Endothelial cell (in vitro differentiated cells): Measurements from ENCODE around the gene SLCO1A2. TPM values are rescaled to one million over a fixed set of nuclear protein-coding genes. Genes with fewer than 3 reads are reported as not detected.

ENCODE experiments used
- DNase-seq: peaks from one replicate; pipeline ENCODE4 v3.0.0; 2021; ENCODE audit warnings: low spot score
- H3K27ac Mint-ChIP-seq: one replicate; pipeline ENCODE4 v1.8.0; 2021; ENCODE audit warnings: mixed read lengths, inconsistent platforms; ENCODE audit not compliant: unreplicated experiment
- H3K27me3 Mint-ChIP-seq: one replicate; pipeline ENCODE4 v1.8.0; 2021; ENCODE audit warnings: mild to moderate bottlenecking, moderate library complexity, mixed read lengths, inconsistent platforms; ENCODE audit not compliant: unreplicated experiment
- H3K36me3 Mint-ChIP-seq: one replicate; pipeline ENCODE4 v1.8.0; 2021; ENCODE audit warnings: mild to moderate bottlenecking, low read depth, mixed read lengths, inconsistent platforms; ENCODE audit not compliant: unreplicated experiment
- H3K4me1 Mint-ChIP-seq: one replicate; pipeline ENCODE4 v1.8.0; 2021; ENCODE audit warnings: mild to moderate bottlenecking, mixed read lengths, inconsistent platforms; ENCODE audit not compliant: unreplicated experiment
- H3K4me3 Mint-ChIP-seq: one replicate; pipeline ENCODE4 v1.8.0; 2021; ENCODE audit warnings: mild to moderate bottlenecking, mixed read lengths, inconsistent platforms; ENCODE audit not compliant: unreplicated experiment
- H3K9me3 Mint-ChIP-seq: one replicate; pipeline ENCODE4 v1.8.0; 2021; ENCODE audit warnings: mixed read lengths, inconsistent platforms; ENCODE audit not compliant: unreplicated experiment
- total RNA-seq: library from RNA; stranded (reverse); fragmentation: NEBNext Ultra II Directional; extraction: Animal tissue kit (Norgen Biotek cat#: 25700); gene quantifications from one replicate; pipeline ENCODE4 v1.2.1, GENCODE V29; 2021; ENCODE audit not compliant: unreplicated experiment
- TF ChIP-seq, protein P1 (sequence below): fragments of 200-600 bp; sonication (generic); IDR thresholded peaks from one replicate; pipeline ENCODE4 v1.5.0; 2021; ENCODE audit warnings: antibody characterized with exemption; ENCODE audit not compliant: unreplicated experiment

The SLCO1A2 gene
- total RNA-seq, 1 donor from 2014 or later: 2.1 TPM

DNA sequence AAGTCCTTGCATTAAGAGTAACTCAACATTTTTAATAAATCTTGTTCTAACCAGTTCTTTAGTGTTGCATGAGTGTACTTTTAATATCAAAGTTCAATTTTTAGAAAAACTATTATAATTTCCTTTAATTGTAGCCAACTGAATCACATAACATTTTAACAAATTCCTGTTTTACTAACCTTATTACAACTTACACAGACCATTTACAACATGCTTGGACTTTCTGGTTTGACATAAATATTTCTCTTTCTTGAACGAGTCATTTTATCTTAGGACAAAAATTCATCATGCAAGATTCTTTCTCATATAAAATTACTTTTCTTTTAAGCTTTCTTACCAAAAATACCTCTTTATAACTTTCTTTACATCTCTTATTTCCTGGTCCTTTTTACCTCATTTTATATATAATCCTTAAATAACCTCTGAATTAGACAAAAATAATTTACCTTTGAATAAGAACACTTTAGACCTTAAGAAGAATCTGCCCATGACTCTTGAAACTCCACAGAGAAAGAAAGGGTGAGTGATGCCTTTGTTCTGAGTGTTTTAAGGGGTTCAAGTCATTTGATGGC lies 3.9 kb downstream of the SLCO1A2 start:
- H3K4me1 Mint-ChIP-seq: no peaks in the 10 kb centered on the region
- H3K9me3 Mint-ChIP-seq: peaks cover 13% of the 10 kb centered on the region
- H3K36me3 Mint-ChIP-seq: peaks cover 11% of the 10 kb centered on the region
- no peak overlapping the region for H3K27ac Mint-ChIP-seq
- no peaks in the 10 kb centered on the region for H3K27me3 Mint-ChIP-seq
- DNase-seq: no peak
- H3K4me3 Mint-ChIP-seq: no peak overlapping the region
- TF ChIP-seq, protein P1, sequence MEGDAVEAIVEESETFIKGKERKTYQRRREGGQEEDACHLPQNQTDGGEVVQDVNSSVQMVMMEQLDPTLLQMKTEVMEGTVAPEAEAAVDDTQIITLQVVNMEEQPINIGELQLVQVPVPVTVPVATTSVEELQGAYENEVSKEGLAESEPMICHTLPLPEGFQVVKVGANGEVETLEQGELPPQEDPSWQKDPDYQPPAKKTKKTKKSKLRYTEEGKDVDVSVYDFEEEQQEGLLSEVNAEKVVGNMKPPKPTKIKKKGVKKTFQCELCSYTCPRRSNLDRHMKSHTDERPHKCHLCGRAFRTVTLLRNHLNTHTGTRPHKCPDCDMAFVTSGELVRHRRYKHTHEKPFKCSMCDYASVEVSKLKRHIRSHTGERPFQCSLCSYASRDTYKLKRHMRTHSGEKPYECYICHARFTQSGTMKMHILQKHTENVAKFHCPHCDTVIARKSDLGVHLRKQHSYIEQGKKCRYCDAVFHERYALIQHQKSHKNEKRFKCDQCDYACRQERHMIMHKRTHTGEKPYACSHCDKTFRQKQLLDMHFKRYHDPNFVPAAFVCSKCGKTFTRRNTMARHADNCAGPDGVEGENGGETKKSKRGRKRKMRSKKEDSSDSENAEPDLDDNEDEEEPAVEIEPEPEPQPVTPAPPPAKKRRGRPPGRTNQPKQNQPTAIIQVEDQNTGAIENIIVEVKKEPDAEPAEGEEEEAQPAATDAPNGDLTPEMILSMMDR: no peak

DNA sequence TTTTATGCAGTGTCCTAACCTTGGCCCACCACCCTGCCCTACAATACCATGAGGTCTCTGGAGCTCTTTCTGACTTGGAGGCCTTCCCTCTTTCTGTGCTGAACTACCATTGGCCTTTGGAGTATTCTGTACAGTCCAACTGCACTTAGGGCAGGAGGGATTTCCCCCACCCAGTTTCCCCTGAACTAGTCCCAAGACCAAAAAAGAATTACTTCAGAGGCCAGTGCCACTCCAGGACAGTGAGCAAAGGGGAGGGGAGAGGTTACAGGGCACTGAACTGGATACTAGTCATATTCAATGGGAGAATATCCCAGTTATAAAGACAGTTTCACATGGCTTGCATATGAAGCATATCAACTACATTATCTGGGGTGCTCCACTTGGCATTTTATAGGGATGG lies 6.1 kb downstream of the SLCO1A2 start:
- TF ChIP-seq, protein P1: no peak
- H3K27ac Mint-ChIP-seq: no peak overlapping the region
- H3K4me3 Mint-ChIP-seq: no peak overlapping the region
- peaks cover 13% of the 10 kb centered on the region for H3K9me3 Mint-ChIP-seq
- no peaks in the 10 kb centered on the region for H3K4me1 Mint-ChIP-seq
- no peak for DNase-seq
- peaks cover 11% of the 10 kb centered on the region for H3K36me3 Mint-ChIP-seq
- no peaks in the 10 kb centered on the region for H3K27me3 Mint-ChIP-seq

DNA sequence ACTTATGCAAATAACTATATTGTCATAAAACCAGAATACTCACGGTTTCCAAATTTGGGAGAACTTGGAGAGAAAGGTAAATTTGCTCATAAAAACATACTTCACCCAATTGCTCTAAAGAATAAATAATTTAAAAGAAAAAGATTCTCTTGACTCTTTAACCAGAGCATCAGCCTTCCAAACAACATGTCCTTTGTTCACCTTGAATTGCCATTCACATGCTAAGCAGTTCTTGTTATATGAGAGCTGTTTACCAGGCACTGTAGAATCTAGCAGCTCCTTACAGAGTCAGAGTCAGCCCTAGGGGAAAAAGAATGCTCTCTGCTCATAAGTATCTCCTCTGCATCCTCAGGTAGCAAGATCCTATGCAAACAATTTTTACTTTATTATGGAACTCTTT lies 10.2 kb downstream of the SLCO1A2 start:
- H3K27ac Mint-ChIP-seq: no peak overlapping the region
- no peak for DNase-seq
- no peak overlapping the region for H3K4me3 Mint-ChIP-seq
- H3K4me1 Mint-ChIP-seq: no peaks in the 10 kb centered on the region
- TF ChIP-seq, protein P1: no peak
- H3K9me3 Mint-ChIP-seq: peaks cover 9% of the 10 kb centered on the region
- H3K36me3 Mint-ChIP-seq: peaks cover 4% of the 10 kb centered on the region
- no peaks in the 10 kb centered on the region for H3K27me3 Mint-ChIP-seq

DNA sequence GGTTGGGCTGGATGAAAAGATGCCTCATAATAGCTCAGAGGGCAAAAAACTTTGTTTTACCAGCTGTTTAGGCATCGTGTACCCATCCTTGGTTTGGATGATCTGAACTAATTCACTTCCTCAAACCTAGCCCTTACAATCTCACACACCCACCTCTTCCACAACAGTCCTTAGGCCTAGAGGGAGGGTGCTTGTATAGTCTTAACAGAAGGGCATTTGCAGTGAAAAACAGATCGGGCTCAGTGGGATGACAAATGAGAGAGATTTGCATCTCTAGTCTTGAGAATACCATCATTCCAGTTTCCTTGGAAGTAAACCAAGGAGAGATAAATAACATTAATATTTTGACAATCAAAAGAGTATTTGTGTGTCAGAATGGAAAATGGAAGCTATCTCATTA lies 11.0 kb downstream of the SLCO1A2 start:
- peaks cover 4% of the 10 kb centered on the region for H3K36me3 Mint-ChIP-seq
- H3K9me3 Mint-ChIP-seq: peaks cover 9% of the 10 kb centered on the region
- no peaks in the 10 kb centered on the region for H3K27me3 Mint-ChIP-seq
- DNase-seq: no peak
- TF ChIP-seq, protein P1: no peak
- H3K27ac Mint-ChIP-seq: no peak overlapping the region
- no peak overlapping the region for H3K4me3 Mint-ChIP-seq
- no peaks in the 10 kb centered on the region for H3K4me1 Mint-ChIP-seq

DNA sequence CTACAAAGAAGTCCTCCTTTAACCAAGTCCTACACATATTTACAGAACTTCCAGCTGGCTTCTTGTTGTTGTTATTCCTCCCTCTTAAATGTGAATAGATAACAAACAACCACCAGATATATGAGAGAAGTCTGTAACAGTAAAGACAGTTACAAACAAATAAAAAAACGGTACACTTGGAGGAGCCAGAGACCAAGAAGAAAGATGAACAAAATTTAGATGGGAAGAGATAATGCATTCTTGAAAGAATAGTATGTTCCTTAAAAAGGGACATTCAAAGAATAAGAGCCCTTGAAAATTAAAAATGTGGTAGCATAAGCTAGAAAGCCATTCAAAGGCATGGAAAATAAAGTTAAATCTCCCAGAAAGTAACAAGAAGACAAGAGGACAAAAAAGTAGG lies 25.9 kb downstream of the SLCO1A2 start:
- Mint-ChIP-seq H3K9me3 (no peaks in the 10 kb centered on the region), H3K4me3 (no peak overlapping the region), H3K27ac (no peak overlapping the region), H3K36me3 (no peaks in the 10 kb centered on the region), H3K4me1 (no peaks in the 10 kb centered on the region), H3K27me3 (no peaks in the 10 kb centered on the region)
- TF ChIP-seq, protein P1: no peak
- DNase-seq: no peak
